Glutamatergic neuron (in vitro differentiated cells): ENCODE measurements around the gene KIAA1217. TPM values are rescaled to one million over a fixed set of nuclear protein-coding genes. Genes with fewer than 3 reads are reported as not detected.

Source experiments
- DNase-seq: peaks from one replicate; pipeline ENCODE4 v3.0.0; 2022
- H3K27ac Mint-ChIP-seq: one replicate; pipeline ENCODE4 v1.8.0; 2020; ENCODE audit warnings: mild to moderate bottlenecking, mixed read lengths, inconsistent platforms; ENCODE audit not compliant: unreplicated experiment
- H3K27me3 Mint-ChIP-seq: one replicate; pipeline ENCODE4 v1.8.0; 2020; ENCODE audit warnings: mild to moderate bottlenecking, moderate library complexity, mixed read lengths, inconsistent platforms; ENCODE audit not compliant: unreplicated experiment
- H3K36me3 Mint-ChIP-seq: one replicate; pipeline ENCODE4 v1.8.0; 2020; ENCODE audit warnings: mild to moderate bottlenecking, mixed read lengths, inconsistent platforms; ENCODE audit not compliant: unreplicated experiment
- H3K4me1 Mint-ChIP-seq: one replicate; pipeline ENCODE4 v1.8.0; 2020; ENCODE audit warnings: mild to moderate bottlenecking, low read depth, mixed read lengths, inconsistent platforms; ENCODE audit not compliant: unreplicated experiment
- H3K4me3 Mint-ChIP-seq: one replicate; pipeline ENCODE4 v1.8.0; 2020; ENCODE audit warnings: mild to moderate bottlenecking, mixed read lengths, inconsistent platforms; ENCODE audit not compliant: unreplicated experiment
- H3K9me3 Mint-ChIP-seq: one replicate; pipeline ENCODE4 v1.8.0; 2020; ENCODE audit warnings: mild to moderate bottlenecking, moderate library complexity, mixed read lengths, inconsistent platforms; ENCODE audit not compliant: unreplicated experiment
- total RNA-seq: library from RNA; stranded (reverse); fragmentation: NEBNext Ultra II Directional; extraction: Animal tissue kit (Norgen Biotek cat#: 25700); gene quantifications from one replicate; pipeline ENCODE4 v1.2.1, GENCODE V29; 2021; ENCODE audit not compliant: unreplicated experiment
- TF ChIP-seq, protein P1 (sequence below): fragments of 200-600 bp; sonication (generic); IDR thresholded peaks from one replicate; pipeline ENCODE4 v1.5.0; 2021; ENCODE audit not compliant: partially characterized antibody, unreplicated experiment

The KIAA1217 gene
- total RNA-seq, 1 donor from 2014 or later, result 4.4 TPM

GRCh38 chr10:24528946-24529345 is 320.0 kb downstream of the KIAA1217 start:
- no peaks in the 10 kb centered on the region for H3K9me3 Mint-ChIP-seq
- H3K4me1 Mint-ChIP-seq, result no peaks in the 10 kb centered on the region
- H3K27me3 Mint-ChIP-seq, result no peaks in the 10 kb centered on the region
- H3K36me3 Mint-ChIP-seq, result no peaks in the 10 kb centered on the region
- TF ChIP-seq, protein P1, sequence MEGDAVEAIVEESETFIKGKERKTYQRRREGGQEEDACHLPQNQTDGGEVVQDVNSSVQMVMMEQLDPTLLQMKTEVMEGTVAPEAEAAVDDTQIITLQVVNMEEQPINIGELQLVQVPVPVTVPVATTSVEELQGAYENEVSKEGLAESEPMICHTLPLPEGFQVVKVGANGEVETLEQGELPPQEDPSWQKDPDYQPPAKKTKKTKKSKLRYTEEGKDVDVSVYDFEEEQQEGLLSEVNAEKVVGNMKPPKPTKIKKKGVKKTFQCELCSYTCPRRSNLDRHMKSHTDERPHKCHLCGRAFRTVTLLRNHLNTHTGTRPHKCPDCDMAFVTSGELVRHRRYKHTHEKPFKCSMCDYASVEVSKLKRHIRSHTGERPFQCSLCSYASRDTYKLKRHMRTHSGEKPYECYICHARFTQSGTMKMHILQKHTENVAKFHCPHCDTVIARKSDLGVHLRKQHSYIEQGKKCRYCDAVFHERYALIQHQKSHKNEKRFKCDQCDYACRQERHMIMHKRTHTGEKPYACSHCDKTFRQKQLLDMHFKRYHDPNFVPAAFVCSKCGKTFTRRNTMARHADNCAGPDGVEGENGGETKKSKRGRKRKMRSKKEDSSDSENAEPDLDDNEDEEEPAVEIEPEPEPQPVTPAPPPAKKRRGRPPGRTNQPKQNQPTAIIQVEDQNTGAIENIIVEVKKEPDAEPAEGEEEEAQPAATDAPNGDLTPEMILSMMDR, result no peak
- H3K4me3 Mint-ChIP-seq, result no peak overlapping the region
- no peak for DNase-seq
- no peak overlapping the region for H3K27ac Mint-ChIP-seq

GRCh38 chr10:24531439-24531838 is 322.5 kb downstream of the KIAA1217 start:
- H3K4me3 Mint-ChIP-seq, result no peak overlapping the region
- H3K27ac Mint-ChIP-seq, result no peak overlapping the region
- no peaks in the 10 kb centered on the region for H3K9me3 Mint-ChIP-seq
- DNase-seq, result no peak
- H3K4me1 Mint-ChIP-seq, result no peaks in the 10 kb centered on the region
- H3K27me3 Mint-ChIP-seq, result no peaks in the 10 kb centered on the region
- H3K36me3 Mint-ChIP-seq, result no peaks in the 10 kb centered on the region
- TF ChIP-seq, protein P1, result no peak

DNA sequence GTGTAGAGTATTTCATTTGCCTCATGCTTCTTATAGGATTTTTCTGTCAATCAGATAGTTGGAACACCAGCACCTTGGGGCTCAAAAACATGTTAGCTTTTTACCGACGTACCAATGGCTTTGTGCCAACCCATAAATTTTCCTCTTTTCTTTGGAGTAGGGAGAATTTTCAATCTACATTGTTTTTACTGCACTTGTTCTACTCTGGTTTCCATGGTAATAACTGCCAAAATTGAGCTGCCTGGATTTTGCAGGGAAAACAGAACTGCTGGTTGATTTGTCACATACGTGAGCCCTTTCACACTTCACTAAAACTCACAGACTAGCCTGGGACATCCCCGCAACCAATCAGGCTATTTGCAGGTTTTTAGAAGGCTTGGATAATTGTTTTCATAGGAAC is 325.0 kb downstream of the KIAA1217 start:
- TF ChIP-seq, protein P1, result no peak

GRCh38 chr10:24536636-24537035 is 327.7 kb downstream of the KIAA1217 start:
- TF ChIP-seq, protein P1, result no peak
- H3K4me3 Mint-ChIP-seq, result no peak overlapping the region
- peaks cover 2% of the 10 kb centered on the region for H3K27me3 Mint-ChIP-seq
- H3K27ac Mint-ChIP-seq, result no peak overlapping the region
- no peaks in the 10 kb centered on the region for H3K36me3 Mint-ChIP-seq
- no peaks in the 10 kb centered on the region for H3K4me1 Mint-ChIP-seq
- no peaks in the 10 kb centered on the region for H3K9me3 Mint-ChIP-seq
- no peak for DNase-seq

More for the DNA sequence above, 325.0 kb downstream of the KIAA1217 start:
- no peaks in the 10 kb centered on the region for H3K9me3 Mint-ChIP-seq
- no peak for DNase-seq
- no peak overlapping the region for H3K27ac Mint-ChIP-seq
- H3K4me1 Mint-ChIP-seq, result no peaks in the 10 kb centered on the region
- H3K4me3 Mint-ChIP-seq, result no peak overlapping the region
- H3K27me3 Mint-ChIP-seq, result no peaks in the 10 kb centered on the region
- H3K36me3 Mint-ChIP-seq, result no peaks in the 10 kb centered on the region

DNA sequence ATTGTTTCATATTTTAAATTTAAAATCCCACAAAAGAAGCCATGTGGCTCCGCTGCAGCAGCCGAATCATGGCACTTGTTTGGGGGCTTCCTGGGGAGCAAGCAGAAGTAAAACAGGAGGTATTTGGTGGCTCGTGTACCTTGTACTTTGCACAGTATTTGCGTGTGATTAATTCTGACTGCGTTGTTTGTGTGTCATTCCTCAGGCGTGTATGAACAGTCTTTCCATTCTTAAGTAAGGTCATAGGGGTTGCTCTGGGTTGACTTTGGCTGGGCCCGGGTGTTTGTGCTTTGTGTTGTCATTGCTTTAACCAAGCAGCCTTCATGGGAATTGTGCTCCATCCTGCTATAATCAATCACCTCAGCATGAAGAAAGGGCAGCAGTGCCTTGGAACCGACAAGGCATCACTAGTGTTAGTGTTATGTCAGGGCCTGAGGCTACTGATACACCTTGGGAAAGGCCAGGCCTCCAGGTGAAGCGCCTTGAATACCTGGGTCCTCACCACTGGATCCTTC is 332.4 kb downstream of the KIAA1217 start:
- Mint-ChIP-seq H3K27me3 (peaks cover 2% of the 10 kb centered on the region), H3K4me3 (no peak overlapping the region), H3K9me3 (no peaks in the 10 kb centered on the region), H3K4me1 (no peaks in the 10 kb centered on the region), H3K36me3 (peaks cover 9% of the 10 kb centered on the region), H3K27ac (no peak overlapping the region)
- TF ChIP-seq, protein P1, result no peak
- no peak for DNase-seq
